GM12878 (cell line): Measurements from ENCODE around the gene FUBP1. TPM values are rescaled to one million over a fixed set of nuclear protein-coding genes. Genes with fewer than 3 reads are reported as not detected.

ENCODE experiments used
- ATAC-seq: fragments of 200-7000 bp; cut with Tn5 transposase; 3 replicates; pipeline ENCODE4 v1.9.1; 2020; ENCODE audit warnings: mild to moderate bottlenecking, moderate library complexity
- BruUV-seq: library from RNA; stranded (reverse); fragments of 400-500 nt; replicated peaks from 2 replicates; lab custom pipeline; 2021; lab: Mats Ljungman, UMichigan
- CTCF ChIA-PET: fragments of 300-600 bp; sonication (Branson Sonifier 250); formaldehyde crosslinking; extraction: SDS; loops from one replicate; lab custom pipeline; 2021; ENCODE audit warnings: inconsistent platforms; lab: Yijun Ruan, JAX
- POLR2A ChIA-PET: fragments of 350-600 bp; formaldehyde crosslinking; extraction: SDS; loops from one replicate; lab custom pipeline; 2021; ENCODE audit warnings: inconsistent platforms; lab: Charles Lee
- RAD21 ChIA-PET: fragments of 300-600 bp; sonication (Branson Sonifier 250); formaldehyde crosslinking; loops from one replicate; lab custom pipeline; 2023; ENCODE audit warnings: antibody characterized with exemption; ENCODE audit not compliant: unreplicated experiment; lab: Charles Lee
- SMC1A ChIA-PET: fragments of 300-600 bp; sonication (Branson Sonifier 250); formaldehyde crosslinking; loops from one replicate; lab custom pipeline; 2023; ENCODE audit not compliant: unreplicated experiment, uncharacterized antibody; lab: Charles Lee
- DNase-seq: peaks from one replicate; pipeline ENCODE4 v3.0.0-alpha.2; 2011; ENCODE audit warnings: low read depth, low spot score
- FAIRE-seq: peaks from 3 replicates; lab custom pipeline; 2011; peaks lifted over from hg19 to GRCh38; lab: Jason Lieb, UNC
- H2AFZ ChIP-seq: 2 replicates; pipeline ENCODE4 v1.6.0; 2011; ENCODE audit warnings: low read depth, low read length, control low read depth; ENCODE audit not compliant: control insufficient read depth
- H3K27ac ChIP-seq: 2 replicates; pipeline ENCODE4 v1.5.1; 2011; ENCODE audit warnings: control low read depth; ENCODE audit not compliant: control insufficient read depth, insufficient read depth
- H3K27me3 ChIP-seq, 2 experiments: replicated peaks in 1 of 2; 2 replicates each; pipeline versions ENCODE4 v1.6.0 to v1.6.1; 2011; ENCODE audit warnings: low read length in 1 of 2; ENCODE audit not compliant: control insufficient read depth in 2 of 2, insufficient read depth in 2 of 2
- H3K36me3 ChIP-seq, 2 experiments: 2 replicates each; pipeline ENCODE4 v1.5.1; 2011; ENCODE audit warnings: low read length in 1 of 2; ENCODE audit not compliant: control insufficient read depth in 2 of 2, insufficient read depth in 2 of 2
- H3K4me1 ChIP-seq: 2 replicates; pipeline ENCODE4 v1.6.1; 2011; ENCODE audit warnings: mild to moderate bottlenecking, low read length, moderate library complexity, mixed read lengths; ENCODE audit not compliant: control insufficient read depth, insufficient read depth
- H3K4me2 ChIP-seq: 2 replicates; pipeline ENCODE4 v1.6.0; 2011; ENCODE audit warnings: control low read depth; ENCODE audit not compliant: control insufficient read depth, insufficient read depth
- H3K4me3 ChIP-seq: fragments of 200-600 bp; sonication (generic); 2 replicates; pipeline ENCODE4 v1.5.1; 2016
- H3K79me2 ChIP-seq: 2 replicates; pipeline ENCODE4 v1.6.0; 2011; ENCODE audit warnings: low read length; ENCODE audit not compliant: control insufficient read depth, insufficient read depth
- H3K9ac ChIP-seq: 2 replicates; pipeline ENCODE4 v1.8.0; 2011; ENCODE audit warnings: low read length, control low read depth, mixed read lengths; ENCODE audit not compliant: control insufficient read depth, insufficient read depth
- H3K9me3 ChIP-seq: replicated peaks from 3 replicates; pipeline ENCODE4 v1.5.1; 2011; ENCODE audit warnings: mild to moderate bottlenecking, low read length; ENCODE audit not compliant: control insufficient read depth, insufficient read depth
- H4K20me1 ChIP-seq: 2 replicates; pipeline ENCODE4 v1.6.0; 2011; ENCODE audit not compliant: control insufficient read depth, insufficient read depth
- CHD4 ChIP-seq: fragments of 200-600 bp; sonication (generic); IDR thresholded peaks from 2 replicates; pipeline ENCODE4 v1.6.1; 2016; ENCODE audit warnings: mild to moderate bottlenecking
- IKZF2 ChIP-seq, 2 experiments: fragments of 450-650 bp; IDR thresholded peaks; 2 replicates each; pipeline ENCODE4 v1.6.1; 2017; ENCODE audit warnings: mild to moderate bottlenecking in 2 of 2, moderate library complexity in 2 of 2
- JUND ChIP-seq: IDR thresholded peaks from 2 replicates; pipeline ENCODE4 v1.6.1; 2012; ENCODE audit warnings: low read depth, mild to moderate bottlenecking, low read length, improper control_type of control experiment, moderate library complexity
- SIX5 ChIP-seq: IDR thresholded peaks from 2 replicates; pipeline ENCODE4 v1.6.1; 2011; ENCODE audit warnings: mild to moderate bottlenecking, low read depth, low read length, moderate library complexity; ENCODE audit not compliant: severe bottlenecking
- SRF ChIP-seq, 2 experiments: IDR thresholded peaks; 2 replicates each; pipeline ENCODE4 v1.6.1; 2011; ENCODE audit warnings: low read depth in 2 of 2, low read length in 2 of 2, mild to moderate bottlenecking in 1 of 2, moderate library complexity in 1 of 2
- ZNF274 ChIP-seq: IDR thresholded peaks from one replicate; pipeline ENCODE4 v1.8.0; 2011; ENCODE audit not compliant: insufficient read length, insufficient read depth
- ZSCAN29 ChIP-seq: fragments of 450-650 bp; IDR thresholded peaks from 2 replicates; pipeline ENCODE4 v1.6.1; 2017; ENCODE audit warnings: mild to moderate bottlenecking, moderate library complexity
- WGBS: methylation state at CpG from one replicate; pipeline ENCODE4 v1.1.6; 2016; ENCODE audit warnings: low lambda C conversion rate; ENCODE audit not compliant: insufficient replicate concordance, insufficient coverage; ENCODE audit errors: missing lambda C conversion rate; 5-methylcytosine and 5-hydroxymethylcytosine counted together
- in situ Hi-C: fragments of 300-500 bp; cut with MboI; formaldehyde crosslinking; loops from 9 replicates; pipeline ENCODE4 v1.14.3; 2018; ENCODE audit warnings: mixed read lengths
- intact Hi-C: fragments of 100-400 bp; cut with micrococcal nuclease; formaldehyde crosslinking; loops from one replicate; pipeline ENCODE4 v1.14.2; 2022; ENCODE audit not compliant: unreplicated experiment
- polyA plus RNA-seq, 11 experiments: library from polyadenylated mRNA; depleted of rRNA in 4 of 11; unstranded in 6 of 11; stranded (reverse) in 5 of 11; fragments of >200 nt; fragmentation: Nextera tagmentation in 4 of 11; fragmentation: Illumina TruSeq in 1 of 11; extraction: Ambion mirVana in 4 of 11; extraction: Trizol in 1 of 11; gene quantifications; 1 replicate in 1 of 11; 2 replicates in 10 of 11; pipeline versions ENCODE4 v1.2.1 to v1.2.3, GENCODE V29; 2011 to 2016; ENCODE audit warnings: inconsistent platforms in 2 of 11, missing spikeins in 2 of 11, low read depth in 1 of 11
- total RNA-seq, 4 experiments: library from RNA; depleted of rRNA in 3 of 4; stranded (reverse); fragments of >200 nt in 3 of 4; fragmentation: Illumina TruSeq in 1 of 4; extraction: Trizol in 1 of 4; gene quantifications; 2 replicates each; pipeline versions ENCODE4 v1.2.1 to v1.2.3, GENCODE V29; 2013 to 2021
- TF ChIP-seq, protein P1 (sequence below): fragments of 450-650 bp; IDR thresholded peaks from 2 replicates; pipeline ENCODE4 v1.6.1; 2018; ENCODE audit warnings: borderline replicate concordance, mild to moderate bottlenecking; ENCODE audit not compliant: partially characterized antibody
- TF ChIP-seq, protein P2 (sequence below): fragments of 450-650 bp; IDR thresholded peaks from 2 replicates; pipeline ENCODE4 v1.6.1; 2016; ENCODE audit warnings: mild to moderate bottlenecking
- TF ChIP-seq, protein P3 (sequence below), 3 experiments: IDR thresholded peaks in 2 of 3; conservative IDR thresholded peaks in 1 of 3; 2 replicates each; pipeline ENCODE4 v1.5.1; 2011; ENCODE audit warnings: low read depth in 3 of 3, low read length in 3 of 3, mild to moderate bottlenecking in 3 of 3, control low read depth in 2 of 3, moderate library complexity in 2 of 3, inconsistent platforms in 1 of 3, mixed read lengths in 1 of 3; ENCODE audit not compliant: control insufficient read depth in 2 of 3, insufficient read depth in 1 of 3; ENCODE audit errors: extremely low read depth in 1 of 3
- TF ChIP-seq, protein P4 (sequence below): fragments of 450-650 bp; IDR thresholded peaks from 2 replicates; pipeline ENCODE4 v1.6.1; 2017; ENCODE audit warnings: low read depth, mild to moderate bottlenecking, moderate library complexity
- TF ChIP-seq, protein P5 (sequence below): IDR thresholded peaks from 2 replicates; pipeline ENCODE4 v1.6.1; 2012; ENCODE audit warnings: low read length, inconsistent platforms

FUBP1 gene
- total and polyA plus RNA-seq, 10 of the 15 experiments (the other 5 are each of a cell fraction or from before 2014, with no cell fraction given) = 110 to 343 (median 191) TPM

DNA sequence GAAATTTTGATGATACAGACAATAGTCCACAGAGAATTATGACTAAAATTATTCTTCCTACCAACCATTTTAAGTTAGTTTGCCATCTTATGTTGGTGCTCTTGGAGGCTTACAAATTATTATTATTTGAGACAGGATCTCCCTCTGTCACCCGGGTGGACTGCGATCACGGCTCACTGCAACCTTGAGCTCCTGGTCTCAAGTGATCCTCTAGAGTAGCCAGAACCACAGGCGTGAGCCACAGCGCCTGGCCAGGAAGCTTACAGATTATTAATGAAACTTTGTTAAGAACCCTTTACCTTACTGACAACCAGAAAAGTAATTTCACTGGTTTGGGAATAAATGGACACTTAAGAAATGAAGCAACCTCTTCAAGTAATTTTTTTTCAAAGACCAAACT, 17.9 kb upstream of the FUBP1 start:
- BruUV-seq = no TSS peak
- no peaks in the 10 kb centered on the region for H3K36me3 ChIP-seq
- no peak overlapping the region for H3K9ac ChIP-seq
- no peak for DNase-seq
- H3K9me3 ChIP-seq = no peaks in the 10 kb centered on the region
- no peak for ATAC-seq
- no peaks in the 10 kb centered on the region for H4K20me1 ChIP-seq
- no peak for FAIRE-seq
- H3K27me3 ChIP-seq = no peaks in the 10 kb centered on the region
- WGBS = 89% methylated on average over 5 of the region's 5 CpGs
- intact Hi-C loops (no loop called here), in situ Hi-C loops (no loop called here)
- no peak overlapping the region for H2AFZ ChIP-seq
- ChIA-PET RAD21 (no interaction called here), POLR2A (interaction anchor here (1.5 to 15.3 kb wide), 2 partner anchors 10 to 19 kb away, joined by 3 to 312 read pairs; partner anchors contain the start of gene FUBP1), SMC1A (interaction anchor here (1.4 kb wide), 1 partner anchor 9 kb away, joined by 3 read pairs; no protein-coding TSS in a partner anchor), CTCF (no interaction called here)
- H3K4me2 ChIP-seq = no peak overlapping the region
- no peaks in the 10 kb centered on the region for H3K79me2 ChIP-seq
- no peaks in the 10 kb centered on the region for H3K4me1 ChIP-seq
- no peak overlapping the region for H3K27ac ChIP-seq
- no peak overlapping the region for H3K4me3 ChIP-seq
- no peak for TF ChIP-seq SIX5
- no peak for TF ChIP-seq IKZF2 (IDR thresholded peaks at IDR 0.05)
- TF ChIP-seq, protein P1, sequence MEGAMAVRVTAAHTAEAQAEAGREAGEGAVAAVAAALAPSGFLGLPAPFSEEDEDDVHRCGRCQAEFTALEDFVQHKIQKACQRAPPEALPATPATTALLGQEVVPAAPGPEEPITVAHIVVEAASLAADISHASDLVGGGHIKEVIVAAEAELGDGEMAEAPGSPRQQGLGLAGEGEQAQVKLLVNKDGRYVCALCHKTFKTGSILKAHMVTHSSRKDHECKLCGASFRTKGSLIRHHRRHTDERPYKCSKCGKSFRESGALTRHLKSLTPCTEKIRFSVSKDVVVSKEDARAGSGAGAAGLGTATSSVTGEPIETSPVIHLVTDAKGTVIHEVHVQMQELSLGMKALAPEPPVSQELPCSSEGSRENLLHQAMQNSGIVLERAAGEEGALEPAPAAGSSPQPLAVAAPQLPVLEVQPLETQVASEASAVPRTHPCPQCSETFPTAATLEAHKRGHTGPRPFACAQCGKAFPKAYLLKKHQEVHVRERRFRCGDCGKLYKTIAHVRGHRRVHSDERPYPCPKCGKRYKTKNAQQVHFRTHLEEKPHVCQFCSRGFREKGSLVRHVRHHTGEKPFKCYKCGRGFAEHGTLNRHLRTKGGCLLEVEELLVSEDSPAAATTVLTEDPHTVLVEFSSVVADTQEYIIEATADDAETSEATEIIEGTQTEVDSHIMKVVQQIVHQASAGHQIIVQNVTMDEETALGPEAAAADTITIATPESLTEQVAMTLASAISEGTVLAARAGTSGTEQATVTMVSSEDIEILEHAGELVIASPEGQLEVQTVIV = no peak
- TF ChIP-seq CHD4 = no peak
- TF ChIP-seq, protein P2, sequence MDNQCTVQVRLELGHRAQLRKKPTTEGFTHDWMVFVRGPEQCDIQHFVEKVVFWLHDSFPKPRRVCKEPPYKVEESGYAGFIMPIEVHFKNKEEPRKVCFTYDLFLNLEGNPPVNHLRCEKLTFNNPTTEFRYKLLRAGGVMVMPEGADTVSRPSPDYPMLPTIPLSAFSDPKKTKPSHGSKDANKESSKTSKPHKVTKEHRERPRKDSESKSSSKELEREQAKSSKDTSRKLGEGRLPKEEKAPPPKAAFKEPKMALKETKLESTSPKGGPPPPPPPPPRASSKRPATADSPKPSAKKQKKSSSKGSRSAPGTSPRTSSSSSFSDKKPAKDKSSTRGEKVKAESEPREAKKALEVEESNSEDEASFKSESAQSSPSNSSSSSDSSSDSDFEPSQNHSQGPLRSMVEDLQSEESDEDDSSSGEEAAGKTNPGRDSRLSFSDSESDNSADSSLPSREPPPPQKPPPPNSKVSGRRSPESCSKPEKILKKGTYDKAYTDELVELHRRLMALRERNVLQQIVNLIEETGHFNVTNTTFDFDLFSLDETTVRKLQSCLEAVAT = no peak
- no peak for TF ChIP-seq JUND
- no peak for TF ChIP-seq ZNF274
- TF ChIP-seq, protein P3, sequence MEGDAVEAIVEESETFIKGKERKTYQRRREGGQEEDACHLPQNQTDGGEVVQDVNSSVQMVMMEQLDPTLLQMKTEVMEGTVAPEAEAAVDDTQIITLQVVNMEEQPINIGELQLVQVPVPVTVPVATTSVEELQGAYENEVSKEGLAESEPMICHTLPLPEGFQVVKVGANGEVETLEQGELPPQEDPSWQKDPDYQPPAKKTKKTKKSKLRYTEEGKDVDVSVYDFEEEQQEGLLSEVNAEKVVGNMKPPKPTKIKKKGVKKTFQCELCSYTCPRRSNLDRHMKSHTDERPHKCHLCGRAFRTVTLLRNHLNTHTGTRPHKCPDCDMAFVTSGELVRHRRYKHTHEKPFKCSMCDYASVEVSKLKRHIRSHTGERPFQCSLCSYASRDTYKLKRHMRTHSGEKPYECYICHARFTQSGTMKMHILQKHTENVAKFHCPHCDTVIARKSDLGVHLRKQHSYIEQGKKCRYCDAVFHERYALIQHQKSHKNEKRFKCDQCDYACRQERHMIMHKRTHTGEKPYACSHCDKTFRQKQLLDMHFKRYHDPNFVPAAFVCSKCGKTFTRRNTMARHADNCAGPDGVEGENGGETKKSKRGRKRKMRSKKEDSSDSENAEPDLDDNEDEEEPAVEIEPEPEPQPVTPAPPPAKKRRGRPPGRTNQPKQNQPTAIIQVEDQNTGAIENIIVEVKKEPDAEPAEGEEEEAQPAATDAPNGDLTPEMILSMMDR (IDR thresholded peaks at IDR 0.05 in 2 of 3, conservative IDR thresholded peaks at IDR 0.05 in 1 of 3; ENCODE audit: control insufficient read depth in 2 of 3, extremely low read depth in 1 of 3, insufficient read depth in 1 of 3, low read depth in 3 of 3, low read length in 3 of 3) = no peak
- TF ChIP-seq ZSCAN29 = no peak
- no peak for TF ChIP-seq SRF (IDR thresholded peaks at IDR 0.05; ENCODE audit: low read depth in 2 of 2, low read length in 2 of 2)
- TF ChIP-seq, protein P4, sequence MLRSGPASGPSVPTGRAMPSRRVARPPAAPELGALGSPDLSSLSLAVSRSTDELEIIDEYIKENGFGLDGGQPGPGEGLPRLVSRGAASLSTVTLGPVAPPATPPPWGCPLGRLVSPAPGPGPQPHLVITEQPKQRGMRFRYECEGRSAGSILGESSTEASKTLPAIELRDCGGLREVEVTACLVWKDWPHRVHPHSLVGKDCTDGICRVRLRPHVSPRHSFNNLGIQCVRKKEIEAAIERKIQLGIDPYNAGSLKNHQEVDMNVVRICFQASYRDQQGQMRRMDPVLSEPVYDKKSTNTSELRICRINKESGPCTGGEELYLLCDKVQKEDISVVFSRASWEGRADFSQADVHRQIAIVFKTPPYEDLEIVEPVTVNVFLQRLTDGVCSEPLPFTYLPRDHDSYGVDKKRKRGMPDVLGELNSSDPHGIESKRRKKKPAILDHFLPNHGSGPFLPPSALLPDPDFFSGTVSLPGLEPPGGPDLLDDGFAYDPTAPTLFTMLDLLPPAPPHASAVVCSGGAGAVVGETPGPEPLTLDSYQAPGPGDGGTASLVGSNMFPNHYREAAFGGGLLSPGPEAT = no peak
- TF ChIP-seq, protein P5, sequence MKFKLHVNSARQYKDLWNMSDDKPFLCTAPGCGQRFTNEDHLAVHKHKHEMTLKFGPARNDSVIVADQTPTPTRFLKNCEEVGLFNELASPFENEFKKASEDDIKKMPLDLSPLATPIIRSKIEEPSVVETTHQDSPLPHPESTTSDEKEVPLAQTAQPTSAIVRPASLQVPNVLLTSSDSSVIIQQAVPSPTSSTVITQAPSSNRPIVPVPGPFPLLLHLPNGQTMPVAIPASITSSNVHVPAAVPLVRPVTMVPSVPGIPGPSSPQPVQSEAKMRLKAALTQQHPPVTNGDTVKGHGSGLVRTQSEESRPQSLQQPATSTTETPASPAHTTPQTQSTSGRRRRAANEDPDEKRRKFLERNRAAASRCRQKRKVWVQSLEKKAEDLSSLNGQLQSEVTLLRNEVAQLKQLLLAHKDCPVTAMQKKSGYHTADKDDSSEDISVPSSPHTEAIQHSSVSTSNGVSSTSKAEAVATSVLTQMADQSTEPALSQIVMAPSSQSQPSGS = no peak
